Rectal smooth muscle tissue (tissue), 1 donor: ENCODE data around the gene NSMF.

Experiments used
- H3K27ac ChIP-seq: one replicate; pipeline ENCODE4 v1.7.0; 2013; ENCODE audit warnings: low read depth, low read length, inconsistent platforms
- H3K27me3 ChIP-seq: one replicate; pipeline ENCODE4 v1.7.0; 2013; ENCODE audit warnings: low read length; ENCODE audit not compliant: control insufficient read depth, insufficient read depth
- H3K36me3 ChIP-seq: one replicate; pipeline ENCODE4 v1.7.0; 2013; ENCODE audit warnings: low read length; ENCODE audit not compliant: control insufficient read depth, insufficient read depth
- H3K4me1 ChIP-seq: one replicate; pipeline ENCODE4 v1.7.0; 2013; ENCODE audit warnings: low read length; ENCODE audit not compliant: control insufficient read depth, insufficient read depth
- H3K4me3 ChIP-seq: one replicate; pipeline ENCODE4 v1.7.0; 2013; ENCODE audit warnings: low read length
- H3K9ac ChIP-seq: one replicate; pipeline ENCODE4 v1.7.0; 2013; ENCODE audit warnings: low read length

NSMF gene, protein sequence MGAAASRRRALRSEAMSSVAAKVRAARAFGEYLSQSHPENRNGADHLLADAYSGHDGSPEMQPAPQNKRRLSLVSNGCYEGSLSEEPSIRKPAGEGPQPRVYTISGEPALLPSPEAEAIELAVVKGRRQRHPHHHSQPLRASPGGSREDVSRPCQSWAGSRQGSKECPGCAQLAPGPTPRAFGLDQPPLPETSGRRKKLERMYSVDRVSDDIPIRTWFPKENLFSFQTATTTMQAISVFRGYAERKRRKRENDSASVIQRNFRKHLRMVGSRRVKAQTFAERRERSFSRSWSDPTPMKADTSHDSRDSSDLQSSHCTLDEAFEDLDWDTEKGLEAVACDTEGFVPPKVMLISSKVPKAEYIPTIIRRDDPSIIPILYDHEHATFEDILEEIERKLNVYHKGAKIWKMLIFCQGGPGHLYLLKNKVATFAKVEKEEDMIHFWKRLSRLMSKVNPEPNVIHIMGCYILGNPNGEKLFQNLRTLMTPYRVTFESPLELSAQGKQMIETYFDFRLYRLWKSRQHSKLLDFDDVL

DNA sequence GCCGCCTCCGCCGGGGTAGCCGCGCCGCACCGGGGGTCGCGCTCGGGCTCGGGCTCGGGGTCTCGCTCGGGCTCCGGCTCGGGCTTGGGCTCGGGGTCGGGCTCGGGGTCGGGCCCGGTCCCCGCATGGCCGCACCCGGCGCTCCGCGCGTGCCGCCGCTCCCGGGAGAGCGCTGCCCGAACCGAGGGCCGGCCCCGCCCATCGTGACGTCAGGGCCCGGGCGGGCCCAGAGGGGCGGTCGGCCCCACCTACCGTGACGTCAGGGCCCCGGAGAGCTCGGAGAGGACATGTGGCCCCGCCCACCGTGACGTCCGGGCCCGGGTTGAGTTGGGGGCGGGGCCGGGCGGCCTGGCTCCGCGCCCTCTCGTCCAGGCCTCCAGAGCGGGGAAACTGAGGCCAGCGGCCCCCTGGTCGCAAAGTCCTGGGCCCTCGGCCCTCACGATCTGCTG, at the start of gene NSMF:
Gene NSMF, minus strand, starts transcription at position 183 of the 449 bp plus-strand sequence. CDS start 232 bp downstream, outside the sequence.
- Histone ChIP-seq H3K27ac (no peak within 1 kb of the TSS), H3K36me3 (no peaks in the 10 kb centered on the region), H3K9ac (peak within 1 kb of the TSS; percentile 16), H3K4me1 (peaks cover 11% of the 10 kb centered on the region), H3K27me3 (no peaks in the 10 kb centered on the region), H3K4me3 (peak within 1 kb of the TSS; percentile 62)

DNA sequence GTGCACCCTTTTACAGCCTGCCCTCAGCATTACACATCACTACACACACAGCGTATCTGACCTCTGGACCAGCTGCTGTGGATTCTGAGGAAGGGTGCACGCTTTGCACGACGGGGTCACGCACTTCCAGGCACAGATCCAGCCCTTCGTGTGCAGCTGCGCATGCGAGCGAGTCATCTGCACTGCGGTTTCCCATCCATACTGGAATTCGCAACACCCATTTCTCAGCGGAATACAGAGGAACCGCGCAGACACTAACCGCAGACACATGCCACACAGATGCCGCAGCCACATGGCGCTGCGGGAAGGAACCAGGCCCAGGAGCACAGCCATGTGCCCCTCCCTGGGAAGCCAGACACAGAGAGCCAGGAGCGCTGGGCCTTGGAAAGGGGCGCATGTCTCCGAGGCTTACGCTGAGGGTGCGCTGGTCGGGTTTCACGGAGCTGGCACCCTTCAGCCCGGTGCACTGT, 47.6 kb upstream of the NSMF start:
- no peak overlapping the region for H3K4me3 ChIP-seq
- H3K27me3 ChIP-seq = no peaks in the 10 kb centered on the region
- H3K4me1 ChIP-seq = no peaks in the 10 kb centered on the region
- H3K9ac ChIP-seq = no peak overlapping the region
- no peaks in the 10 kb centered on the region for H3K36me3 ChIP-seq
- H3K27ac ChIP-seq = no peak overlapping the region

DNA sequence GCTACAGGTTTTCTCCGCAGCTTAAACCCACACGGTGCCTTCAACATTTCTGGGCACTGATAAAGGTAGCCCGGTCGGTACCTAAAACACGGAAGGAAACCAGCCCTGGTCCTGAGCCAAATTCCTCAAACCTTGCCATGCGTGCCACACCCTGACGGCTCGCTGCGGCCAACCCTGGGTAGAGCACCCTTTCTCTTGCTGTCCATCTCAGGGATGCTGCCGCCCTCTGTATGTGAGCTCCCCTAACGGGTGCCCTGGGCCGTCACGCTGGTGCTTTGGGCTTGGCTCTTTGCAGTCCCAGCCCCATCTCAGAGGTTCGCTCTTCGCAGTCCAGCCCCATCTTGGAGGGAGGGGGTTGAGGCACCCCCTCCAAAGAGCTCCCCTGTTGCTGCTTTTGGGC, 47.1 kb upstream of the NSMF start:
- H3K27me3 ChIP-seq = no peaks in the 10 kb centered on the region
- no peak overlapping the region for H3K9ac ChIP-seq
- H3K4me1 ChIP-seq = no peaks in the 10 kb centered on the region
- H3K27ac ChIP-seq = no peak overlapping the region
- no peak overlapping the region for H3K4me3 ChIP-seq
- no peaks in the 10 kb centered on the region for H3K36me3 ChIP-seq

DNA sequence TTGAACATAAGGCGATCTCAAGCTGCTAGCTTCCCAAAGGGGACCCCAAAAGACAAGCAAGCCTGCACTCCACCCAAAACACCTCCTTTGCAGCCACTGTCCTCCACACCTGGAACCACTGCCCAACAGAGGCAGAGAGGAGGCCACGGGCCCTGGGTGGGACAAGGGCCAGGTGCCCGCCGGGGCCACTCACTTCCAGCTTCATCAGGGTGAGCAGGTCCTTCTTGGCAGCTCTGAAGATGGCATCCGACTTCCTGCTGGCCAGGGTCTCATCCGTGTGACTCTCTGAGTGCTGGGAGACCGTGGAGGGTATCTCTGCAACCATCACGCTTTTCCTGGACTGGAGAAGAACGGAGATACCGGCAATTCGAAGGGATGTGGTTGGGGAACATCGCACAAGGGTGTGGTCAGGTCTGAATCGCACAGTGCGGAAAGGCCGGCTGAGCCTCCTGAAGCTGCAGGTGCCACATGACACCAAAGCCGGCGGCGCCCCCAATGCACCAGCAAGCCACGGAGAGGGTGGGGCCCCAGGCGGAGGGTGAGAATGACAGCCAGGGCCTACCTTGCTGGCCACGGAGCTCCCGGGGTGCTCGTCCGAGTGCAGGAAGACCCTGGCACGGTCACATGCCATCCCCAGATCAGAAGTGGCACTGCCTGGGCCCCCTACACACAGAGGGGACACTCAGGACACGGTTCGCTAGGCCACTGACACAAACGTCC, 46.4 kb upstream of the NSMF start:
- no peaks in the 10 kb centered on the region for H3K4me1 ChIP-seq

DNA sequence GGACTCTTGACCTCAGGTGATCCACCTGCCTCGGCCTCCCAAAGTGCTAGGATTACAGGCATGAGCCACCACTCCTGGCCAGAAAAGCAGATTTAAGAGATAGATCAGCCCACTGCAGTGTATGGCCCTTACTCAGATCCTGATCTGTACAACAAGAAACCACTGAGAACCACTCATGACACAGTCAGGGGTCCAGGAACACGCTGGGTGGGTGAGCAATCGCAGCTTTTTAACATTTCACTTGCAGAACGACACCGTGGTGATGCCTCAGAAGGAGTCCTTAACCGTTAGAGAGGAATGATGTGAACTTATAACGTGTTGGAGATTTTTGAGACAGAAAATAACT, 45.3 kb upstream of the NSMF start:
- Histone ChIP-seq H3K27ac (no peak overlapping the region), H3K27me3 (no peaks in the 10 kb centered on the region), H3K4me1 (no peaks in the 10 kb centered on the region), H3K9ac (no peak overlapping the region), H3K4me3 (no peak overlapping the region), H3K36me3 (no peaks in the 10 kb centered on the region)

More for the DNA sequence above, 46.4 kb upstream of the NSMF start:
- no peak overlapping the region for H3K27ac ChIP-seq
- no peaks in the 10 kb centered on the region for H3K27me3 ChIP-seq
- no peaks in the 10 kb centered on the region for H3K36me3 ChIP-seq
- no peak overlapping the region for H3K9ac ChIP-seq
- H3K4me3 ChIP-seq = no peak overlapping the region

DNA sequence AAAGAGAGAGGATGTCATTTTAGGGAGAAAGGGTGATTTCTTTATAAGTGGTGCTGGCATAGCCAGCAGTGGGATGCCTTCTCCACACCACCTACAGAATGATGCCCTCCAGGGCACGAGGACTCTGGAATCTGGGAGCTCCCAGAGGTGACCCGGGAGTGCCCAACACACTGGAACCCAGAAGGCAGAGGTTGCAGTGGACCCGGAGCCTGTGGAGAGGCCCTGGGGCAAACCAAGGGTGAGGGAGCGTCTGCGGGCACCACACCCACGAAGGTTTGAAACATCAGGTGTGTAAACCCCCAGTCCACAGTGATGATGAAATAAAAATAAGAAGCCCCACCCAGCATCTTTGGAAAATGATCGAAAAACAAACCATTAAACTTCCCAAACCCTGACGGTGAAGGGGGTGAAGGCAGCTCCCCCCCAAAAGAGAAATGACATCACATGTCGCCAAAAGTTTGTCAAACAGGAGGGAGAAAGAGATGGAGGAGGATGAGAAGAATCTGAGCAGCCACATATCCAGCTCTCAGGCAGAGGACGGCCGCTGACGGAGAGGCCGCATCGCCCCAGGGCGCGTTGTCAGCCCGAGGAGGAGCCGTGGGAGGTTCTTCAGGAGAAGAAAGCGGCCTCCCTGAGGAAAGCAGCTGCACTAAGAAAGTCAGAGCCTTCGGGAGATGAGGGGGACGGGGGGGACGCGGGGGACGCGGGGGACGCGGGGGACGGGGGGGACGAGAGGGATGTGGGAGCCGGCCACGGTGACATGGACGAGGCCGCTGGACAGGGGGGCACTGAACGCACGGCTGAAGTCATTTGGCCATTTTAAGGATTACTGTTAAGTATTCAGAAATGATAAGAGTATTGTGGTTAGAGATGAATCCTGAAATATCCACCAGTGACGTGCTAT, 43.1 kb upstream of the NSMF start:
- H3K27me3 ChIP-seq = no peaks in the 10 kb centered on the region
- no peak overlapping the region for H3K9ac ChIP-seq
- no peaks in the 10 kb centered on the region for H3K36me3 ChIP-seq
- H3K4me1 ChIP-seq = no peaks in the 10 kb centered on the region
- H3K27ac ChIP-seq = no peak overlapping the region
- no peak overlapping the region for H3K4me3 ChIP-seq

DNA sequence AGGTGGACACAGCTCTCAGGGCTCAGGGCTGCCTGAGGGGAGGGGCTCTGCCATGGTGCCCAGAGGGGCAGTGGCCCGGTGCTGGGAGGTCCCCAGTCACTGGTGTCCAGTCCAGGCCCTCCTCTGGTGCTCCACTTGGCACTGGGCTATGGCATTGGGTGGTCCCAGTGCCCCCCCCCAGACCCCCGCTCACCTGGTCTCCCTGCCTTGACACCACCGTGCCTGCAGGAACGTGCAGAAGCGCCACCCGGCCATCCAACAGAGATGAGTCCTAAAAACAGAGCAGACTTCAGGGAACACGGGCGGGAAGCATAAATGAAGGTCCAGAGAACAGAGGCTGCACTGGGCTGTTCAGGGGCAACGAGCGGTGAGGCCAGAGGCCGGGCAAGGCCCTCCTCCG, 42.3 kb upstream of the NSMF start:
- Histone ChIP-seq H3K27ac (no peak overlapping the region), H3K9ac (no peak overlapping the region), H3K4me1 (no peaks in the 10 kb centered on the region)

DNA sequence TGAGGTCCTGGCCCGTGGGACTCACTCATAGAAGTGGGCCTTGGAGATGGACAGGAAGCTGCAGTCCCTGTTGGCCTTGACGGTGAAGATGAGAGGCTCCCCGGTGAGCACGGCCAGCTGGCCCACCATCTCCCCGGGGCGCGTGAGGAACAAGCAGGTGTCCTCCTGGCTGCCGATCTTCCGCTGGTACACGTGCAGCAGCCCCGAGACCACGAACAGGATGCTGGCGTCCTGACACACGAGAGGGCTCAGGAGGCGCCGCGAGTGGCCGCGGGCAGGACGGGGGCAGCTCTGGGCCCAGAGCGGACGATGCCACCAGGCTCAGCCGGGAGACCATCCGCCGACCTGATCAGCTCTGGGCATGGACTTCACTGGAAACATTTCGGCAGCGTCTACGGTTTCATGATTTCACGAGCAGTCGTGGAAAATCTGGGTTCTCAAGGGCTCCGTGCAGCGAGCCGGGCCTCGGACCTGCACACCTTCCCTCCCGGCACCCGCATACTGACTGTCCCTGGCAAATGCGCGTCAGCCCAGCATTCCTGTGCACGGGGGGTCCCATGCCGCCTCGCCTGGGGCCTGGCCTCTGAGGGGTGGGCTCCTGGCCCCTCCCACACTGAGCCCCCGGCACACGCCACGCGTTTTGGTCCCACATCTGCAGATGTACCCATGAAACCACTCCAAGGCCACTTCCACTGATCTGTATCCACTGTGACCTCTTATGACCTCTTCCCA, 41.7 kb upstream of the NSMF start:
- H3K9ac ChIP-seq = no peak overlapping the region
- no peak overlapping the region for H3K4me3 ChIP-seq
- H3K4me1 ChIP-seq = no peaks in the 10 kb centered on the region
- H3K27ac ChIP-seq = no peak overlapping the region
- no peaks in the 10 kb centered on the region for H3K27me3 ChIP-seq
- H3K36me3 ChIP-seq = no peaks in the 10 kb centered on the region

More for the DNA sequence above, 42.3 kb upstream of the NSMF start:
- no peak overlapping the region for H3K4me3 ChIP-seq
- no peaks in the 10 kb centered on the region for H3K36me3 ChIP-seq
- H3K27me3 ChIP-seq = no peaks in the 10 kb centered on the region

DNA sequence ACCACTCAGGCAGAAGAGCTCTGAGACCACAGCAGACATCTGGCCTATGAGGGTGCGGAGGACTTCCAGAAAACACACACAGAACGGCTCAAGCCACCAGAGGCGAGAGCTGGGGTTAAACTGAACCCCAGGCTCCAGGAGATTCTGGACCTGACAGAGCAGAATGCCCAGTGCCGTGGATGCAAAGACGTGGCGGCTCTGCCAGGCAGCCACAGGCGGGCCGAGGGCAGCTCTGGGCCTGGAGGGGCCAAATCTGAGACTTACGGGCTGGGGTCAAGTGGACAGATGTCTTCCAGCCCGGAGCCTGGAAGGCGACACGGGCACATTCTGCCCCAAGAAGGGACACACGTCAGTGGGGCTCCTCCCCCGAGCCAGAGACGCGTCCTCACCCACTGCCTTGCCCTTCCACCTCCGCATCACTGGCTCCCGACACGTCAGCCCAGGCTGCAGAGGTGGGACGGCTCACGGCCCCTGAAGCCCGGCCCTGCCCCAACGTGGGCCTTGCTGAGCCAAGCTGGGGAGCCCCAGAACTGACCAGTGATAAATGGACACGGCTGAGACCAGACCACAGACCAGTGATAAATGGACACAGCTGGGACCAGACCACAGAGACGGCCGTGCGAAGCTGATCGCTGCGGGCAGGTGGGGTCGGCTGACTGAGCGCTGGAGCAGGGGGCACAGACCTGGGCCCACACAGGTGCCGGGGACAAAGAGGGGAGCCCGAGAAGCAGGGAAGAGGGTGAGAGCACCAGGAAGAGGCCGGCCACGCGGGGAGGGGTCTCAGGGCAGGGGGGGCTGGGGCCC, 40.9 kb upstream of the NSMF start:
- Histone ChIP-seq H3K36me3 (no peaks in the 10 kb centered on the region), H3K4me3 (no peak overlapping the region), H3K27ac (no peak overlapping the region), H3K9ac (no peak overlapping the region), H3K27me3 (no peaks in the 10 kb centered on the region), H3K4me1 (no peaks in the 10 kb centered on the region)

DNA sequence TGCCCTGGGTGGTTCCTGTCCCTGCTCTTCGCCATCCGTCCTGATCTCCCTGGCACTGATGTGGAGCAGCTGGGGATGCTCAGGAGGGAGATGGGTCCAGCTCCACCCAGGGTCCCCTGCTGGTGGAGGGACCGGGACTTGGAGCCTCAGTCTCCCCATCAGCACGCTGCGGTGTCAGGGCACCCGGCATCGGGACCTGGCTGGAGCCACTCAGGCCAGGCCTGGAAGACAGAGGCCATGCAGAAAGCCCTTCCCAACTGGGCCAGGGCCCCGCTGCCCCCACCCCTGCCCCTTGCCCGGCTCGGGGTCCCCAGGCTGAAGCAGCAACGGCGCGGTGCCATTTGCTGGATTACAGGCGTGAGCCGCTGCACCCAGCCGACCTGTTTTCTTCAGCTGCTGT, 40.3 kb upstream of the NSMF start:
- H3K4me3 ChIP-seq = no peak overlapping the region
- no peak overlapping the region for H3K9ac ChIP-seq
- H3K27me3 ChIP-seq = no peaks in the 10 kb centered on the region
- H3K27ac ChIP-seq = no peak overlapping the region
- no peaks in the 10 kb centered on the region for H3K36me3 ChIP-seq
- H3K4me1 ChIP-seq = no peaks in the 10 kb centered on the region

DNA sequence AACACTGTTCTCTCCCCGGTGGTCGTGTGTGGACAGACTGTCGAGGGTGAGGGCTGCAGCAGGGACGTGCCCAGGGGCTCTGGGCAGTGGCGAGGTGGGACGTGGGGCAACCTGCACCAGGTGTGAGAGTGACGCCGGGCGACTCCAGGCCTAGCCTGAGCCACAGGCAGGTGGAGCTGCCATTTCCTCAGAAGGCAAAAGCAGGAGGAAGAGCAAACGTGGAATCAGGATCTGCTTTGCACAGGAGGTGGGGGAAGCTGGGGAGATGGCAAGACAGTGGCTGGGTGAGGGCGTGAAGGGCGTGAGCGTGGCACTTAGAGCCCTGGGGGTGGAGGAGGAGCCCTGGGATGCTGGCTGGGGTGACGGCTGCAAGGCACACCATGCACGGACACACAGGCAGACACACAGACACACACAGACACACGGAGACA, 39.6 kb upstream of the NSMF start:
- Histone ChIP-seq H3K4me1 (no peaks in the 10 kb centered on the region), H3K36me3 (no peaks in the 10 kb centered on the region), H3K27ac (no peak overlapping the region), H3K9ac (no peak overlapping the region), H3K27me3 (no peaks in the 10 kb centered on the region), H3K4me3 (no peak overlapping the region)
